ENCODE measurements around the gene RBFOX2. TPM values are rescaled to one million over a fixed set of nuclear protein-coding genes. Genes with fewer than 3 reads are reported as not detected.

Gene RBFOX2
- total and polyA plus RNA-seq, 2 of the 8 experiments (the other 6 are each of a cell fraction or from before 2014, with no cell fraction given): 121 to 122 TPM

DNA sequence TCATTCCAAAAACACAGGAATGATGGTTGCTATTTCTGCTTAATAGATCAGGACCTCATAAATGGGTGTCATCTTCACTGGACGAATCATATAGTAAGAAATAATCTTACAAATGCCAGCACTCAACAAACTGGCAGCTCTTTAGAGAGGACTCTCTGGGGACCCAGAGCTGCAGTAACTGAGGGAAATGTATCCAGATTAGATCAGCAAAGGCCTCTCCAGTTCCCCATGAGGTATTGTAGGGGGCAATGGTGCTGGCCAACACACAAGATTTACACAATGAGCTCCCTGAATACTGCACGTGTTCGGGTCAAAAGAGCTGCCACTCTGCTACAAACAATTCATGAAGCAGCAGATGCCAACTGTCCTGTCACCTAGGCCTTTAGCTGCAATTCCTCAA, 110.2 kb downstream of the RBFOX2 start (continued):
- TF ChIP-seq, protein P1, sequence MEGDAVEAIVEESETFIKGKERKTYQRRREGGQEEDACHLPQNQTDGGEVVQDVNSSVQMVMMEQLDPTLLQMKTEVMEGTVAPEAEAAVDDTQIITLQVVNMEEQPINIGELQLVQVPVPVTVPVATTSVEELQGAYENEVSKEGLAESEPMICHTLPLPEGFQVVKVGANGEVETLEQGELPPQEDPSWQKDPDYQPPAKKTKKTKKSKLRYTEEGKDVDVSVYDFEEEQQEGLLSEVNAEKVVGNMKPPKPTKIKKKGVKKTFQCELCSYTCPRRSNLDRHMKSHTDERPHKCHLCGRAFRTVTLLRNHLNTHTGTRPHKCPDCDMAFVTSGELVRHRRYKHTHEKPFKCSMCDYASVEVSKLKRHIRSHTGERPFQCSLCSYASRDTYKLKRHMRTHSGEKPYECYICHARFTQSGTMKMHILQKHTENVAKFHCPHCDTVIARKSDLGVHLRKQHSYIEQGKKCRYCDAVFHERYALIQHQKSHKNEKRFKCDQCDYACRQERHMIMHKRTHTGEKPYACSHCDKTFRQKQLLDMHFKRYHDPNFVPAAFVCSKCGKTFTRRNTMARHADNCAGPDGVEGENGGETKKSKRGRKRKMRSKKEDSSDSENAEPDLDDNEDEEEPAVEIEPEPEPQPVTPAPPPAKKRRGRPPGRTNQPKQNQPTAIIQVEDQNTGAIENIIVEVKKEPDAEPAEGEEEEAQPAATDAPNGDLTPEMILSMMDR (IDR thresholded peaks at IDR 0.05; ENCODE audit: control extremely low read depth in 1 of 3, insufficient read depth in 1 of 3, low read depth in 1 of 3, low read length in 3 of 3): no peak

Data from H1 (cell line).